ENCODE results near the gene USP20.

USP20 gene

GRCh38 chr9:129918296-129918950, 83.2 kb downstream of the USP20 start:
- DNase-seq (ENCODE audit: low read depth in 2 of 2) = no peak

- no peak for DNase-seq (ENCODE audit: low read depth in 2 of 2)
Observed at GRCh38 chr9:129919277-129919676, 84.0 kb downstream of the USP20 start.

GRCh38 chr9:129919841-129920240, 84.6 kb downstream of the USP20 start:
- DNase-seq (ENCODE audit: low read depth in 2 of 2) = no peak

- DNase-seq (ENCODE audit: low read depth in 2 of 2) = no peak
Observed at GRCh38 chr9:129921905-129922304, 86.6 kb downstream of the USP20 start.

- no peak for DNase-seq (ENCODE audit: low read depth in 2 of 2)
Observed at GRCh38 chr9:129923589-129923988, 88.3 kb downstream of the USP20 start.

- DNase-seq (ENCODE audit: low read depth in 2 of 2) = no peak
Observed at GRCh38 chr9:129929496-129930125, 94.4 kb downstream of the USP20 start.

- DNase-seq (ENCODE audit: low read depth in 2 of 2) = no peak
Observed at GRCh38 chr9:129930743-129931142, 95.5 kb downstream of the USP20 start.

All from stimulated activated CD4-positive, alpha-beta T cell treated with anti-CD3 and anti-CD28 coated beads, Interleukin-12 subunit alpha, Interleukin-12 subunit beta, amount 100 ng/mL, for 24 hours (primary cell).